RPMI8226 (cell line): ENCODE data around the gene OR2A2.

Experiments used
- DNase-seq: peaks from one replicate; pipeline ENCODE4 v3.0.0-alpha.2; 2015

Gene OR2A2

DNA sequence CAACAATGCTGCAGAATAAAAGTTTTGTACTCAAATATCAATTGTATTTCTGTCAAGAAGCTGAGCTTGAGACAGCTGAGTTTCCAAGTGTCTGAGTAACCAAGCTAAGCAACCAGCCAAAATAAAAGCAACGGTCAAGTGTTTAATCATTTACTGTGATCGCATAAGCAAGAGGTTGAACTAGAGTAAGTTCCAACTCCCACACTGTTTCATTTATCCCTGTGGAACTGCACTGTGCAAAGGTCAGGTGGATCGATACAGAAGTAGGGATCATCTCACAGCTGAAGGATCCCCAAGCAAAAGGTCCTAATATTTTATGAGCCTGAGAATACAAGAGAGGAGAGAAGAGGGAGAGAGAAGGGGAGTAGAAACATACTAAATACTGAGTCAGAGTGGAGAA is 35.0 kb downstream of the OR2A2 start:
- DNase-seq: no peak

DNA sequence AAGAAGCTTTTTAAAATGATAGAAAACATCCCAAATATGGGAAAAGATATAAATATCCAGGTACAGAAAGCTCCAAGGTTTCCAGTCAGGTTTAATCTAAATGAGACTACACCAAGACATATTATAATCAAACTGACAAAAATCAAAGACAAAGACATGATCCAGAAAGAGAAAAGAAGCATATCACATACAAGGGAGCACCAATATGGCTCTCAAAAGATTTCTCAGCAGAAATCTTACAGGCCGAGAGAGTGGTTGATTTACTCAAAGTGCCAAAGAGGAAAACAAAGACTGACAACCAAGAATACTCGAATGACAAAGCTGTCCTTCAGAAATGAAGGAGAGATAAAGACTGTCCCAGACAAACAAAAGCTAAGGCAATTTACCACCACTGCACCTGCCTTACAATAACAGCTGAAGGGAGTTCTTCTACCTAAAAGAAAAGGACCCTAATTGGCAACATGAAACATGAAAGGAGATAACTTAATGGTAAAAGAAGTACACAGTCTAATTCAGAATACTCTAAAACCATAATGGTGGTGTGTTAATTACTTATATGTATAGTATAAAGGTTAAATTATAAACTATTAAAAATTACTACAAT is 38.9 kb downstream of the OR2A2 start:
- no peak for DNase-seq

- no peak for DNase-seq
Observed at GRCh38 chr7:144158861-144159260, 49.5 kb downstream of the OR2A2 start.
